ENCODE results near the gene GNA14. TPM values are rescaled to one million over a fixed set of nuclear protein-coding genes. Genes with fewer than 3 reads are reported as not detected.

The GNA14 gene
- total RNA-seq, 1 donor from 2014 or later, result 0.22 TPM

DNA sequence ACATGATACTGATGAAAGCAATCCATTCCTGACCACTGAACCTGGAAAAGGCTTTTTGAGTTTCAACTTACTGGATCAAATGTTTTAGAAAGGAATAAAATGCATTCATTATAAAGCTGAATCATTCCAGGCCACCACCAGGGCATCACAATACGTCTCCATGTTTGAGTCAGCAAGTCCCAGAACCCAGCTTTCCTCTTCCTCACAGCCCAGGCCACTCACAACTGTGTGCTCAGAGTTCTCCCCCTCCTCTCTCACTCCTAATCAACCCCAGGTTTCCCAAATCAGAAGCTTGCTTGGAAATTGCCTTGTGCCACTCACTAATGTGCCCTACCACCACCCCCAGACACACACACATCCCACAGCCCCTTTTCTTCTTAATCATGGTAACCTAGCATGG lies 91.7 kb downstream of the GNA14 start:
- H3K27me3 Mint-ChIP-seq (ENCODE audit: low read depth), result no peaks in the 10 kb centered on the region
- H3K36me3 Mint-ChIP-seq (ENCODE audit: low read depth), result no peaks in the 10 kb centered on the region
- H3K27ac Mint-ChIP-seq (ENCODE audit: unreplicated experiment), result no peak overlapping the region
- peaks cover 5% of the 10 kb centered on the region for H3K4me1 Mint-ChIP-seq (ENCODE audit: low read depth)
- TF ChIP-seq, protein P1, sequence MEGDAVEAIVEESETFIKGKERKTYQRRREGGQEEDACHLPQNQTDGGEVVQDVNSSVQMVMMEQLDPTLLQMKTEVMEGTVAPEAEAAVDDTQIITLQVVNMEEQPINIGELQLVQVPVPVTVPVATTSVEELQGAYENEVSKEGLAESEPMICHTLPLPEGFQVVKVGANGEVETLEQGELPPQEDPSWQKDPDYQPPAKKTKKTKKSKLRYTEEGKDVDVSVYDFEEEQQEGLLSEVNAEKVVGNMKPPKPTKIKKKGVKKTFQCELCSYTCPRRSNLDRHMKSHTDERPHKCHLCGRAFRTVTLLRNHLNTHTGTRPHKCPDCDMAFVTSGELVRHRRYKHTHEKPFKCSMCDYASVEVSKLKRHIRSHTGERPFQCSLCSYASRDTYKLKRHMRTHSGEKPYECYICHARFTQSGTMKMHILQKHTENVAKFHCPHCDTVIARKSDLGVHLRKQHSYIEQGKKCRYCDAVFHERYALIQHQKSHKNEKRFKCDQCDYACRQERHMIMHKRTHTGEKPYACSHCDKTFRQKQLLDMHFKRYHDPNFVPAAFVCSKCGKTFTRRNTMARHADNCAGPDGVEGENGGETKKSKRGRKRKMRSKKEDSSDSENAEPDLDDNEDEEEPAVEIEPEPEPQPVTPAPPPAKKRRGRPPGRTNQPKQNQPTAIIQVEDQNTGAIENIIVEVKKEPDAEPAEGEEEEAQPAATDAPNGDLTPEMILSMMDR (IDR thresholded peaks at IDR 0.05), result no peak
- no peak overlapping the region for H3K4me3 Mint-ChIP-seq (ENCODE audit: unreplicated experiment)
- no peaks in the 10 kb centered on the region for H3K9me3 Mint-ChIP-seq (ENCODE audit: low read depth)
- DNase-seq (ENCODE audit: low spot score), result no peak

DNA sequence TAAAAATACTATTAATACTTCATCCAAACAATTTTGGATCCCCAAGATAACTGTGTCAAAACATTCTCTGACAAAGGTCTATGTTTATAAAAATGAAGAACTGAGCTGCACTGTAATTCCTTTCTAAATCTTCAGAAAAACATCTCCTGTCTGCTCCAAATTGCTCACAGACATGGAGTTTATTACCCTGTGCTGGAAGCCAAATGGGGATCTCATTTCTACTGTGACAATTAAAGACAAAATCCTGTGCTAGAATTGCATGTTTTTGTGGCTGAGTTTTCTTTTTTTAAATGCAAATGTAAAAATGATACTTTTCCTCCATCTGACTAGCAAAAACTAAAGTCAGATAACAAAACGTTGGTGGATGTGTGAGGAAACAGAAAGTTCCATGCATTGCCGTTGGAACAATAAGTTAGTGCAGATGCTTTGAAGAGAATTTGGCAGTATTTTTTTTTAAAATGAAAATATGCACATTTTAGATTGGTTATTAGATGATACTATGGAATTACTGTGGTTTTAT lies 93.5 kb downstream of the GNA14 start:
- Mint-ChIP-seq H3K9me3 (ENCODE audit: low read depth) (no peaks in the 10 kb centered on the region), H3K4me1 (ENCODE audit: low read depth) (peaks cover 5% of the 10 kb centered on the region), H3K27me3 (ENCODE audit: low read depth) (no peaks in the 10 kb centered on the region), H3K27ac (ENCODE audit: unreplicated experiment) (no peak overlapping the region), H3K36me3 (ENCODE audit: low read depth) (no peaks in the 10 kb centered on the region), H3K4me3 (ENCODE audit: unreplicated experiment) (no peak overlapping the region)
- TF ChIP-seq, protein P1 (IDR thresholded peaks at IDR 0.05), result no peak
- no peak for DNase-seq (ENCODE audit: low spot score)

DNA sequence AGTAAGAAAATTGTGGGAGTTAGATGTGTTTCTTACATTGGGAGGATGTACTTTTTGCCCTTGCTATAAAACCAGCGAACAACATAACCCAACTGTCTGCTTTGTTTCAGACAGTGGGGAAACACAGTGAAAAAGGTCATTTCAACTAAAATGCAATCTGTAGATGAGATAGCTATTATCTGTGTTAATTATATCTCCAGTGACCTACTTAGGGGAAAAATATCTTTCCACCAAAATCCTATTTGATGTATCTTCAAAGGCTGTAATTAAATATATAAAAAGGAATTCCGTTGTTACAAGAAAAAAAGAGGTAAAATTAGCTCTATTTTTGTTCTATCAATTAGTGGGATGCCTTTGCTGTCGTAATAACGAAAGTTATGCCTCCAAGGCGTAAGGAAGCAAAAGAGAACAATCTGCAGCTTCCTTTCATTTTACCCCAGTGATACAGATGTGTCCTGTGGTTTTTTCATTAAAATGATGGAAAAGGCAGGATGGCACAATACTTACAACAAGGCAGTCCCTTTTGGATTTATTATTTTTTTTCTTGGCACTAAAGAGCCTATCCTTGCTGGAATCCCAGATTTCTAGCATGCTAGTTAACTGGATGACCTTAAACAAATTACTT lies 100.9 kb downstream of the GNA14 start:
- TF ChIP-seq, protein P1 (IDR thresholded peaks at IDR 0.05), result no peak
- no peak overlapping the region for H3K27ac Mint-ChIP-seq (ENCODE audit: unreplicated experiment)
- no peak for DNase-seq (ENCODE audit: low spot score)
- H3K4me3 Mint-ChIP-seq (ENCODE audit: unreplicated experiment), result no peak overlapping the region
- peaks cover 11% of the 10 kb centered on the region for H3K4me1 Mint-ChIP-seq (ENCODE audit: low read depth)
- H3K27me3 Mint-ChIP-seq (ENCODE audit: low read depth), result no peaks in the 10 kb centered on the region
- no peaks in the 10 kb centered on the region for H3K36me3 Mint-ChIP-seq (ENCODE audit: low read depth)
- peaks cover 5% of the 10 kb centered on the region for H3K9me3 Mint-ChIP-seq (ENCODE audit: low read depth)

DNA sequence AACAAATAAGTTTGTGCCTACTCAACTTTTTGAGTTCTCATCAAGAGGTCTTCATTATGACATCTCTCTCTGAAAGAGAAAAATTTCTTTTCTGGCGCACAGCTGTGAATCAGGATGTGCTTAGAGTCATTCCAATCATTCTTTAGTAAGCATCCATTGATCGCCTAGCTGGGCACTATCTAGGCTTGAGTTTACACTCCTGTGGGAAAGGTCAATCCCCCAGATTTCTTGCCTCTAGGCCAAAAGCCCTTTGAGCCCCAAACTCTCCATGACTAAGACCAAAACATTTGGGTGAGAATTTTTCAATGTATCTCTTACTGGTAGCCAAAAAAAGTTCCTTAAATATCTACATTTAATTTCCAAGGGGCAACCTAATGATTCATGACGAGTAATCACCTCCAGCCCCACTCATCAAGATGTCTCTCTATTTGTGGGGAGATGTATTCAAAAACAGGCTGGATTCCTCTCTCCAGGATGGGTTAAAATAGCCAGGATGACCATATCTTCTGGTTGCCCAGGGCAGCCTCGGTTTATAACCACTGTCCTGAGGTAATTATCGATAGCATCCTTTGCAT lies 101.7 kb downstream of the GNA14 start:
- TF ChIP-seq, protein P1 (IDR thresholded peaks at IDR 0.05), result no peak
- no peak for DNase-seq (ENCODE audit: low spot score)
- Mint-ChIP-seq H3K4me1 (ENCODE audit: low read depth) (peaks cover 11% of the 10 kb centered on the region), H3K9me3 (ENCODE audit: low read depth) (peaks cover 12% of the 10 kb centered on the region), H3K27me3 (ENCODE audit: low read depth) (no peaks in the 10 kb centered on the region), H3K27ac (ENCODE audit: unreplicated experiment) (no peak overlapping the region), H3K4me3 (ENCODE audit: unreplicated experiment) (no peak overlapping the region), H3K36me3 (ENCODE audit: low read depth) (peaks cover 2% of the 10 kb centered on the region)

DNA sequence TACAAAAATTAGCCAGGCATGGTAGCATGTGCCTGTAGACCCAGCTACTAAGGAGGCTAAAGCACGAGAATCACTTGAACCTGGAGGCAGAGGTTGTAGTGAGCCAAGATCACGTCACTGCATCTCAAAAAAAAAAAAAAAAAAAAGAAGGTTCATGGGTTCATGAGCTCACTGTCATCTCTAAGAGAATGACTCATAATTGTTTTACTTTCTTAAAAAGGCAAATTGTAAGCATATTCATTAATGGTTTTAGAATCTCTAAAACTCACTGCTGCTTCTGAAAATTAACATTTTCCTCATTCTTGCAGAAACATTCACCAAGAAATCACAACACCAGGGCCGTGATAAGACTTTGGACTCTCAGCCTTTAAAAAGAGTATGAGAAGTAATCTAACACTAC lies 103.6 kb downstream of the GNA14 start:
- Mint-ChIP-seq H3K4me3 (ENCODE audit: unreplicated experiment) (no peak overlapping the region), H3K27ac (ENCODE audit: unreplicated experiment) (no peak overlapping the region), H3K27me3 (ENCODE audit: low read depth) (no peaks in the 10 kb centered on the region), H3K36me3 (ENCODE audit: low read depth) (peaks cover 10% of the 10 kb centered on the region), H3K4me1 (ENCODE audit: low read depth) (peaks cover 11% of the 10 kb centered on the region), H3K9me3 (ENCODE audit: low read depth) (peaks cover 30% of the 10 kb centered on the region)
- TF ChIP-seq, protein P1 (IDR thresholded peaks at IDR 0.05), result no peak
- DNase-seq (ENCODE audit: low spot score), result no peak

Measured in chondrocyte (in vitro differentiated cells).